BLaER1 treated with 17β-estradiol and CSF1 and Interleukin-3, amounts not matched to agents 10 nM and 100 nM (cell line): ENCODE data around the gene VTI1B.
"Not testable (repeated sequence)": the region's sequence is repeated elsewhere in the genome, so short reads cannot be mapped to it uniquely, and the experiment has no call there.

Source experiments
- H3K27ac ChIP-seq, 11 experiments: shearing (Covaris generic); formaldehyde crosslinking; 2 replicates each; pipeline ENCODE4 v1.8.1; 2022
- H3K27me3 ChIP-seq, 11 experiments: shearing (Covaris generic); formaldehyde crosslinking; 2 replicates each; pipeline ENCODE4 v1.8.1; 2022
- H3K36me3 ChIP-seq, 11 experiments: shearing (Covaris generic); formaldehyde crosslinking; 2 replicates each; pipeline ENCODE4 v1.8.1; 2022
- H3K4me1 ChIP-seq, 10 experiments: shearing (Covaris generic); formaldehyde crosslinking; 2 replicates each; pipeline ENCODE4 v1.8.1; 2022
- H3K4me2 ChIP-seq, 11 experiments: shearing (Covaris generic); formaldehyde crosslinking; 2 replicates each; pipeline ENCODE4 v1.8.1; 2022
- H3K4me3 ChIP-seq, 10 experiments: shearing (Covaris generic); formaldehyde crosslinking; 2 replicates each; pipeline ENCODE4 v1.8.1; 2022
- H3K9ac ChIP-seq, 11 experiments: shearing (Covaris generic); formaldehyde crosslinking; 2 replicates each; pipeline ENCODE4 v1.8.1; 2022
- H3K9me3 ChIP-seq, 11 experiments: shearing (Covaris generic); formaldehyde crosslinking; replicated peaks in 1 of 11; 2 replicates each; pipeline ENCODE4 v1.8.1; 2022
- H4K20me1 ChIP-seq, 11 experiments: shearing (Covaris generic); formaldehyde crosslinking; 2 replicates each; pipeline ENCODE4 v1.8.1; 2022
- Cebpa-rat ChIP-seq, 11 experiments: shearing (Covaris generic); IDR thresholded peaks; 2 replicates each; pipeline ENCODE4 v1.8.1; 2022

VTI1B gene

GRCh38 chr14:67627519-67627918 is 46.9 kb downstream of the VTI1B start:
- no peak overlapping the region for H3K9ac ChIP-seq
- H3K4me3 ChIP-seq: no peak overlapping the region
- H3K4me2 ChIP-seq: no peak overlapping the region
- 0 out of 22 replicates have a peak, but pooled peaks cover 0 to 2% (median 0%) of the 10 kb centered on the region in 11 experiments for H4K20me1 ChIP-seq
- H3K27ac ChIP-seq: no peak overlapping the region
- peaks cover 6 to 22% (median 11%) of the 10 kb centered on the region in 10 experiments; a peak in 19 of 20 replicates for H3K4me1 ChIP-seq
- H3K9me3 ChIP-seq: peaks cover 0 to 5% (median 0%) of the 10 kb centered on the region in 11 experiments; a peak in 1 of 22 replicates
- peaks cover 0 to 10% (median 0%) of the 10 kb centered on the region in 11 experiments; a peak in 3 of 22 replicates for H3K36me3 ChIP-seq
- H3K27me3 ChIP-seq: no peaks in the 10 kb centered on the region
- TF ChIP-seq Cebpa-rat (IDR thresholded peaks at IDR 0.05): no peak

GRCh38 chr14:67626131-67626530 is 48.3 kb downstream of the VTI1B start:
- H3K36me3 ChIP-seq: peaks cover 0 to 10% (median 0%) of the 10 kb centered on the region in 11 experiments; a peak in 3 of 22 replicates
- not testable (repeated sequence) for H3K9me3 ChIP-seq, H3K4me3 ChIP-seq, H3K4me2 ChIP-seq, H4K20me1 ChIP-seq, H3K9ac ChIP-seq, H3K27me3 ChIP-seq, H3K27ac ChIP-seq
- H3K4me1 ChIP-seq: peaks cover 11 to 36% (median 17%) of the 10 kb centered on the region in 10 experiments; a peak in 19 of 20 replicates

GRCh38 chr14:67623114-67623513 is 51.3 kb downstream of the VTI1B start:
- H3K9ac ChIP-seq: peak overlapping the region in 4 of 11 experiments; percentile 29 to 66 (median 53); a peak in 7 of 22 replicates
- peak overlapping the region; percentile 42 to 98 (median 45); a peak in 19 of 22 replicates for H3K4me2 ChIP-seq

GRCh38 chr14:67622675-67623074 is 51.8 kb downstream of the VTI1B start:
- Histone ChIP-seq H3K4me3 (peak overlapping the region in 2 of 10 experiments; percentile 14 to 31; a peak in 3 of 20 replicates), H3K4me2 (peak overlapping the region; percentile 42 to 98 (median 45); a peak in 20 of 22 replicates), H3K27ac (peak overlapping the region in 7 of 11 experiments; percentile 22 to 83 (median 43); a peak in 13 of 22 replicates)

More at GRCh38 chr14:67623114-67623513, 51.3 kb downstream of the VTI1B start:
- Histone ChIP-seq H3K36me3 (peaks cover 0 to 5% (median 0%) of the 10 kb centered on the region in 11 experiments; a peak in 2 of 22 replicates), H3K27ac (peak overlapping the region in 7 of 11 experiments; percentile 22 to 83 (median 43); a peak in 13 of 22 replicates), H3K27me3 (peaks cover 0 to 4% (median 0%) of the 10 kb centered on the region in 11 experiments; a peak in 4 of 22 replicates), H3K4me1 (peaks cover 25 to 54% (median 32%) of the 10 kb centered on the region in 10 experiments), H3K9me3 (peaks cover 0 to 5% (median 0%) of the 10 kb centered on the region in 11 experiments; a peak in 1 of 22 replicates), H4K20me1 (no peaks in the 10 kb centered on the region), H3K4me3 (peak overlapping the region in 2 of 10 experiments; percentile 14 to 31; a peak in 2 of 20 replicates)
- no peak for TF ChIP-seq Cebpa-rat (IDR thresholded peaks at IDR 0.05)

GRCh38 chr14:67620217-67620785 is 54.1 kb downstream of the VTI1B start:
- H3K9me3 ChIP-seq: peaks cover 0 to 5% (median 0%) of the 10 kb centered on the region in 11 experiments; a peak in 1 of 22 replicates
- H3K36me3 ChIP-seq: peaks cover 0 to 5% (median 0%) of the 10 kb centered on the region in 11 experiments; a peak in 1 of 22 replicates
- peak overlapping the region; percentile 87 to 99 (median 93) for H3K4me2 ChIP-seq
- H3K4me1 ChIP-seq: peaks cover 25 to 54% (median 32%) of the 10 kb centered on the region in 10 experiments
- no peak for TF ChIP-seq Cebpa-rat (IDR thresholded peaks at IDR 0.05)
- peaks cover 0 to 4% (median 0%) of the 10 kb centered on the region in 11 experiments; a peak in 4 of 22 replicates for H3K27me3 ChIP-seq
- H3K9ac ChIP-seq: peak overlapping the region; percentile 53 to 82 (median 66); a peak in 20 of 22 replicates
- H4K20me1 ChIP-seq: no peaks in the 10 kb centered on the region
- H3K4me3 ChIP-seq: peak overlapping the region; percentile 56 to 78 (median 68)
- peak overlapping the region in 3 of 11 experiments; percentile 37 to 80 (median 78); a peak in 3 of 22 replicates for H3K27ac ChIP-seq

More at GRCh38 chr14:67622675-67623074, 51.8 kb downstream of the VTI1B start:
- peak overlapping the region in 4 of 11 experiments; percentile 29 to 66 (median 53); a peak in 7 of 22 replicates for H3K9ac ChIP-seq
- peaks cover 0 to 4% (median 0%) of the 10 kb centered on the region in 11 experiments; a peak in 4 of 22 replicates for H3K27me3 ChIP-seq
- H3K9me3 ChIP-seq: peaks cover 0 to 5% (median 0%) of the 10 kb centered on the region in 11 experiments; a peak in 1 of 22 replicates
- peaks cover 0 to 5% (median 0%) of the 10 kb centered on the region in 11 experiments; a peak in 1 of 22 replicates for H3K36me3 ChIP-seq
- TF ChIP-seq Cebpa-rat (IDR thresholded peaks at IDR 0.05): no peak
- H3K4me1 ChIP-seq: peaks cover 25 to 54% (median 32%) of the 10 kb centered on the region in 10 experiments
- H4K20me1 ChIP-seq: no peaks in the 10 kb centered on the region

GRCh38 chr14:67619446-67620216 is 54.8 kb downstream of the VTI1B start, which contains the start of gene ARG2:
Gene ARG2, plus strand, starts transcription at chr14:67619920. Its CDS starts 58 bp downstream, at chr14:67619978.
- H3K4me2 ChIP-seq: peak within 1 kb of the TSS; percentile 87 to 99 (median 93)
- H3K4me1 ChIP-seq: peaks cover 25 to 52% (median 32%) of the 10 kb centered on the region in 10 experiments
- no peaks in the 10 kb centered on the region for H4K20me1 ChIP-seq
- H3K36me3 ChIP-seq: peaks cover 0 to under 1% (median 0%) of the 10 kb centered on the region in 11 experiments; a peak in 1 of 22 replicates
- H3K27ac ChIP-seq: peak within 1 kb of the TSS in 5 of 11 experiments; percentile 32 to 80 (median 37); a peak in 10 of 22 replicates
- H3K27me3 ChIP-seq: peaks cover 0 to 4% (median 0%) of the 10 kb centered on the region in 11 experiments; a peak in 4 of 22 replicates
- H3K9me3 ChIP-seq: peaks cover 0 to under 1% (median 0%) of the 10 kb centered on the region in 11 experiments; a peak in 1 of 22 replicates
- TF ChIP-seq Cebpa-rat (IDR thresholded peaks at IDR 0.05): no peak
- peak within 1 kb of the TSS; percentile 53 to 82 (median 66) for H3K9ac ChIP-seq
- peak within 1 kb of the TSS; percentile 56 to 78 (median 68) for H3K4me3 ChIP-seq

- Histone ChIP-seq H3K9me3 (no peaks in the 10 kb centered on the region), H3K4me3 (peak overlapping the region in 3 of 10 experiments; percentile 67 to 72 (median 68); a peak in 3 of 20 replicates), H3K27ac (peak overlapping the region in 4 of 11 experiments; percentile 32 to 80 (median 55); a peak in 7 of 22 replicates), H4K20me1 (no peaks in the 10 kb centered on the region), H3K4me1 (peaks cover 25 to 44% (median 31%) of the 10 kb centered on the region in 10 experiments), H3K9ac (peak overlapping the region in 2 of 11 experiments; percentile 73 to 82; a peak in 3 of 22 replicates), H3K36me3 (no peaks in the 10 kb centered on the region), H3K4me2 (peak overlapping the region in 9 of 11 experiments; percentile 87 to 99 (median 93); a peak in 15 of 22 replicates), H3K27me3 (peaks cover 0 to 4% (median 0%) of the 10 kb centered on the region in 11 experiments; a peak in 4 of 22 replicates)
- no peak for TF ChIP-seq Cebpa-rat (IDR thresholded peaks at IDR 0.05)
These were observed 55.8 kb downstream of the VTI1B start for GRCh38 chr14:67618617-67619063.

GRCh38 chr14:67610491-67610890 is 63.9 kb downstream of the VTI1B start:
- TF ChIP-seq Cebpa-rat (IDR thresholded peaks at IDR 0.05): no peak
- Histone ChIP-seq H3K9me3 (no peaks in the 10 kb centered on the region), H3K27ac (no peak overlapping the region), H3K4me2 (peak overlapping the region in 1 of 11 experiments; percentile 30; a peak in 2 of 22 replicates), H3K9ac (no peak overlapping the region), H3K4me1 (peaks cover 0 to 6% (median 0%) of the 10 kb centered on the region in 10 experiments; a peak in 2 of 20 replicates), H3K36me3 (no peaks in the 10 kb centered on the region), H3K4me3 (no peak overlapping the region), H4K20me1 (no peaks in the 10 kb centered on the region), H3K27me3 (no peaks in the 10 kb centered on the region)
